Sigmoid colon (tissue), 7 donors: ENCODE results near the gene FRRS1. TPM values are rescaled to one million over a fixed set of nuclear protein-coding genes. Genes with fewer than 3 reads are reported as not detected.
A peak's percentile ranks its signal among the peaks of the same experiment; 100 is the strongest.

Experiments used
- DNase-seq: peaks from one replicate; pipeline ENCODE4 v3.0.0-alpha.2; 2019
- H3K27ac ChIP-seq, 4 donors: fragments of 200-600 bp; sonication (generic); one replicate each; pipeline ENCODE4 v1.5.1; 2016 to 2019; ENCODE audit warnings: mild to moderate bottlenecking in 1 of 4
- H3K27me3 ChIP-seq, 3 donors: fragments of 200-600 bp; sonication (generic); one replicate each; pipeline ENCODE4 v1.5.1; 2019; ENCODE audit warnings: mild to moderate bottlenecking in 1 of 3
- H3K36me3 ChIP-seq, 4 donors: fragments of 200-600 bp; sonication (generic); one replicate each; pipeline ENCODE4 v1.5.1; 2016 to 2019
- H3K4me1 ChIP-seq, 4 donors: fragments of 200-600 bp; sonication (generic); one replicate each; pipeline ENCODE4 v1.5.1; 2017 to 2019
- H3K4me3 ChIP-seq, 4 donors: fragments of 200-600 bp; sonication (generic); one replicate each; pipeline ENCODE4 v1.5.1; 2017 to 2019; ENCODE audit warnings: mild to moderate bottlenecking in 2 of 4, moderate library complexity in 1 of 4
- H3K9me3 ChIP-seq, 4 donors: fragments of 200-600 bp in 3 of 4; sonication (generic) in 3 of 4; one replicate each; pipeline versions ENCODE4 v1.5.1 to v1.6.1; 2013 to 2019
- EP300 ChIP-seq, 4 donors: sonication (generic); formaldehyde crosslinking; IDR thresholded peaks; one replicate each; pipeline ENCODE4 v1.6.1; 2017; ENCODE audit warnings: antibody characterized with exemption in 4 of 4
- POLR2A ChIP-seq, 2 donors: fragments of 450-650 bp; IDR thresholded peaks; one replicate each; pipeline ENCODE4 v1.6.1; 2016; ENCODE audit warnings: antibody characterized with exemption in 2 of 2, mild to moderate bottlenecking in 2 of 2, moderate library complexity in 2 of 2
- POLR2AphosphoS5 ChIP-seq, 4 donors: sonication (generic); formaldehyde crosslinking; IDR thresholded peaks; one replicate each; pipeline ENCODE4 v1.6.1; 2017; ENCODE audit warnings: antibody characterized with exemption in 4 of 4
- WGBS, 2 donors: extraction: QIAGEN DNeasy Blood & Tissue Kit; methylation state at CpG; one replicate each; pipeline ENCODE4 v1.1.7; 2013; 5-methylcytosine and 5-hydroxymethylcytosine counted together
- intact Hi-C: fragments of 100-400 bp; cut with DNase I; formaldehyde crosslinking; loops from one replicate; pipeline ENCODE4 v1.15.1; 2023
- polyA plus RNA-seq, 3 donors: library from polyadenylated mRNA; stranded (reverse); fragments of 200-250 nt; gene quantifications; one replicate each; pipeline ENCODE4 v1.2.3, GENCODE V29; 2013
- total RNA-seq, 4 donors: library from RNA; depleted of rRNA; stranded (reverse); fragments of >200 nt; gene quantifications; one replicate each; pipeline ENCODE4 v1.1.0, GENCODE V29; 2016
- TF ChIP-seq, protein P1 (sequence below), 4 experiments: fragments of 450-650 bp in 3 of 4; fragments of 200-600 bp in 1 of 4; IDR thresholded peaks; one replicate each; pipeline ENCODE4 v1.5.1; 2016 to 2019; ENCODE audit warnings: antibody characterized with exemption in 4 of 4, mild to moderate bottlenecking in 3 of 4, moderate library complexity in 2 of 4
- donor health status: healthy with polysubstance abuse.
- donor health status: Bipolar disorder and iron deficiency.
- donor health status: healthy.

Gene FRRS1
- total and polyA plus RNA-seq, 7 donors, result 1.6 to 5.6 (median 3.6) TPM

DNA sequence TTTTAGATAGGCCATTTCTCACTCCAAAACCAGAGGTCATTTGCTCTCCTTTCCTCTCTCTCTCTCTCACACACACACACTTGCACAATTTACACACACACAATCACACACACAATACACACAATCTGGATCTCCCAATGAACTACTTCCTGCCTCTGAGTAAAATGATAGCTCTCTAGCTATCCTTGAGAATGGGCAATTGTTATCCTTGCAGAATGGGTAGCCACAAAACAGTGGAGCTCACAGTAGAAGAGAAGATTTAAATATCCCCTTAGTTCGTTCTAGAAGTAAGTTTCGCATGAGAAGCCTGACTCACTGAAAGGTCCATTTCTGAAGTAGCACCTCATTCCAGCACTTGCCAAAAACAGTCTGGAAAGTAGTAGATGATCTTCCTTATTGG is 102.9 kb downstream of the FRRS1 start:
- no peak for DNase-seq
- TF ChIP-seq POLR2AphosphoS5 (IDR thresholded peaks at IDR 0.05) (no peak), POLR2A (IDR thresholded peaks at IDR 0.05) (no peak), EP300 (IDR thresholded peaks at IDR 0.05) (no peak)
- TF ChIP-seq, protein P1, sequence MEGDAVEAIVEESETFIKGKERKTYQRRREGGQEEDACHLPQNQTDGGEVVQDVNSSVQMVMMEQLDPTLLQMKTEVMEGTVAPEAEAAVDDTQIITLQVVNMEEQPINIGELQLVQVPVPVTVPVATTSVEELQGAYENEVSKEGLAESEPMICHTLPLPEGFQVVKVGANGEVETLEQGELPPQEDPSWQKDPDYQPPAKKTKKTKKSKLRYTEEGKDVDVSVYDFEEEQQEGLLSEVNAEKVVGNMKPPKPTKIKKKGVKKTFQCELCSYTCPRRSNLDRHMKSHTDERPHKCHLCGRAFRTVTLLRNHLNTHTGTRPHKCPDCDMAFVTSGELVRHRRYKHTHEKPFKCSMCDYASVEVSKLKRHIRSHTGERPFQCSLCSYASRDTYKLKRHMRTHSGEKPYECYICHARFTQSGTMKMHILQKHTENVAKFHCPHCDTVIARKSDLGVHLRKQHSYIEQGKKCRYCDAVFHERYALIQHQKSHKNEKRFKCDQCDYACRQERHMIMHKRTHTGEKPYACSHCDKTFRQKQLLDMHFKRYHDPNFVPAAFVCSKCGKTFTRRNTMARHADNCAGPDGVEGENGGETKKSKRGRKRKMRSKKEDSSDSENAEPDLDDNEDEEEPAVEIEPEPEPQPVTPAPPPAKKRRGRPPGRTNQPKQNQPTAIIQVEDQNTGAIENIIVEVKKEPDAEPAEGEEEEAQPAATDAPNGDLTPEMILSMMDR (IDR thresholded peaks at IDR 0.05), result no peak
- WGBS, 2 donors, result 89 to 96% methylated on average over 2 of the region's 2 CpGs
- no peaks in the 10 kb centered on the region for H3K9me3 ChIP-seq
- H3K4me1 ChIP-seq, result peaks cover 0 to 15% (median 0%) of the 10 kb centered on the region in 4 donors
- no peak overlapping the region for H3K4me3 ChIP-seq
- H3K36me3 ChIP-seq, result no peaks in the 10 kb centered on the region
- no peaks in the 10 kb centered on the region for H3K27me3 ChIP-seq
- H3K27ac ChIP-seq, result peak overlapping the region in 2 of 4 donors; percentile 20 to 65
- intact Hi-C loops, result no loop called here

DNA sequence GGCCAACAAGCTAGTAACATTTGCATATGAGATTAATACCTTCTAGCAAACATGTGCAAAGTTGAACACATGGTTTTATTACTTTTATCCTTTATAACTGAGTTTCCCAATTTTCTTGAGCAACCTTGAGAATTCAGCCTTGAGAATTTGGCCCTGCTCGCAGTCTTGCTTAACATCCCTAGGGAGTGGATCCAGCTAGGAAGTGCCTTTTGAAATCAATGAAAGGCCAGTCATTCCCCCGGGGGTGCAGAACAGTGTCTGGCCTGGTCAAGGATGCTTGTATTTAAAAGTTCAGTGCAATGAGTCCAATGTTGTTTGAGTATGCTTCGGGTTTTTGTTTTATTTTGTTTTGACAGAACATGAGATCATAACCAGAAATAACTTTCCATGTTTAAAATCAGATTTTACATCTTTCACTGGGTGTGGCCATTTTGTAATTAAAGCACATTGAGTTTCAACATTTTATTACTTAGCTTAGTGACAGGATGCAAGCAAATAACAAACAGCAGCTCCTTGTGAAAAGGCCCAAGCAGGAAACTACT is 103.8 kb downstream of the FRRS1 start:
- no peaks in the 10 kb centered on the region for H3K9me3 ChIP-seq
- TF ChIP-seq POLR2A (IDR thresholded peaks at IDR 0.05) (no peak), EP300 (IDR thresholded peaks at IDR 0.05) (peak in 2 of 4 donors; percentile 1 to 53), POLR2AphosphoS5 (IDR thresholded peaks at IDR 0.05) (peak; percentile 42 to 69 (median 62))
- TF ChIP-seq, protein P1 (IDR thresholded peaks at IDR 0.05), result no peak
- H3K36me3 ChIP-seq, result no peaks in the 10 kb centered on the region
- intact Hi-C loops, result no loop called here
- 22 to 53% methylated on average over 3 of the region's 3 CpGs for WGBS, 2 donors
- peak; percentile 90 for DNase-seq
- H3K27ac ChIP-seq, result peak overlapping the region in 3 of 4 donors; percentile 45 to 65 (median 50)
- peaks cover 0 to 15% (median 0%) of the 10 kb centered on the region in 4 donors for H3K4me1 ChIP-seq
- no peaks in the 10 kb centered on the region for H3K27me3 ChIP-seq
- no peak overlapping the region for H3K4me3 ChIP-seq

DNA sequence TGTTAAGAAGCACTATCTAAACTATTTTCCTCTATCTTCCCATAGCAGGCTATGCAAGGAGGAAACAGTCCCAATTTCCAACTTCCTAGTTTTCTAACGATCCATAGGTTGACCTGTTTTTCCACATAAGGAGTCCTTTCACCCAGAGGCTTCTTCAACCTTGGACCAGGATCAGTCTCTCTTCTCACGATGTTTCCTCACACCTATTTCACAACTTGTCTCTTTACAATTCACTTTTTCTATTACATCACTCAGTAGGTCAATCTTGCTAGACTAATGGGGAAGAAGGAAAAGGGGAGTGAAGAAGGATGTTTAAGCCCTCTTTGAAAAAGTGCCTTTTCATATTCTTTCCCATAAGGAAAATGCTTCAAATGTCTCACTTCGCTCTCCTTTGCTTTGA is 104.7 kb downstream of the FRRS1 start:
- no peak overlapping the region for H3K4me3 ChIP-seq
- H3K36me3 ChIP-seq, result no peaks in the 10 kb centered on the region
- peak overlapping the region in 3 of 4 donors; percentile 45 to 65 (median 50) for H3K27ac ChIP-seq
- peak in 2 of 4 donors; percentile 7 to 23 for TF ChIP-seq POLR2AphosphoS5 (IDR thresholded peaks at IDR 0.05)
- TF ChIP-seq, protein P1 (IDR thresholded peaks at IDR 0.05), result no peak
- DNase-seq, result no peak
- intact Hi-C loops, result no loop called here
- 60 to 63% methylated on average over 3 of the region's 3 CpGs for WGBS, 2 donors
- peaks cover 0 to 15% (median 0%) of the 10 kb centered on the region in 4 donors for H3K4me1 ChIP-seq
- no peaks in the 10 kb centered on the region for H3K9me3 ChIP-seq
- H3K27me3 ChIP-seq, result no peaks in the 10 kb centered on the region

DNA sequence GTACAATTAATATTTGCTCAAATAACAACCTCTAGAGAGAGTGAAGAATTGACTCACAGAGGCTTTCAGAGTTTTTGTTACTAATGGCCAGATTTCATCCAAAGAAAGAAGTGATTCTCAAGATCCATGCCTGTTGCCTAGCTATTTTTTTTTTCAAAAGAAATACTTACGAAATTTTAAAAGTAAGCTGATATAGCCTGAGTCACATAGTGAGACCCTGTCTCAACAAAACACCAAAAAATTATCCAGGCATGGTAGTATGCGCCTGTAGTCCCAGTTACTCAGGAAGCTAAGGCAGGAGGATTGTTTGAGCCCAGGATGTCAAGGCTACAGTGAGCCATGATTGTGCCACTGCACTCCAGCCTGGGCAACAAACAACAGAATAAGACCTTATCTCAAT is 105.9 kb downstream of the FRRS1 start:
- intact Hi-C loops, result no loop called here
- Histone ChIP-seq H3K27ac (peak overlapping the region in 1 of 4 donors; percentile 65), H3K27me3 (no peaks in the 10 kb centered on the region), H3K9me3 (no peaks in the 10 kb centered on the region), H3K4me3 (no peak overlapping the region), H3K36me3 (no peaks in the 10 kb centered on the region), H3K4me1 (peaks cover 0 to 15% (median 0%) of the 10 kb centered on the region in 4 donors)
- no peak for DNase-seq
- TF ChIP-seq EP300 (IDR thresholded peaks at IDR 0.05) (no peak), POLR2AphosphoS5 (IDR thresholded peaks at IDR 0.05) (no peak), POLR2A (IDR thresholded peaks at IDR 0.05) (no peak)
- TF ChIP-seq, protein P1 (IDR thresholded peaks at IDR 0.05), result no peak
- WGBS, 2 donors, result 90 to 93% methylated on average over 2 of the region's 2 CpGs

DNA sequence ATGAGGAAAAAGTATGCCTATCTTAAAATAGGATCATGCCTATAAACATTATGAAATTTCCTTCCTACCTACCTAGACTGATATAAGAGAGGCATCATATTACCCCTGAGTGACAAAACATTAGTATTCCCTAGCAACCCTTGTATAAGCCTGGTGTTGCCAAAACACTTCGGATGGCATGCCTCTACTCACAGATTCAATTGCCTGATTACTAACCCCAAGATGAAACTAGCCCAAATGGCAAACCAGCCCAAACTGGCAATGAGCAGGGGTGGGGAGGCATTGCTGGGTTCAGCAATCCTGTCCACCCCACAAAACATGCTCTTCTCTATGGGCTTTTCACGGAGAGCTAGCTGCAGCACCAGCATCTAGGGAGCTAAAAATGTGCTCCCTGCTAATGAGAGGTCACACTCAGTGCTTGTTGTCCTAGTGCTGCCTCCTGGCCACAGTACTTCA is 106.7 kb downstream of the FRRS1 start:
- no peak overlapping the region for H3K4me3 ChIP-seq
- no peaks in the 10 kb centered on the region for H3K9me3 ChIP-seq
- intact Hi-C loops, result no loop called here
- no peaks in the 10 kb centered on the region for H3K27me3 ChIP-seq
- TF ChIP-seq EP300 (IDR thresholded peaks at IDR 0.05) (no peak), POLR2AphosphoS5 (IDR thresholded peaks at IDR 0.05) (no peak), POLR2A (IDR thresholded peaks at IDR 0.05) (no peak)
- TF ChIP-seq, protein P1 (IDR thresholded peaks at IDR 0.05), result no peak
- WGBS, 2 donors, result 57 to 75% methylated on average over 2 of the region's 2 CpGs
- peak overlapping the region in 1 of 4 donors; percentile 65 for H3K27ac ChIP-seq
- no peaks in the 10 kb centered on the region for H3K36me3 ChIP-seq
- no peak for DNase-seq
- H3K4me1 ChIP-seq, result peaks cover 0 to 15% (median 0%) of the 10 kb centered on the region in 4 donors
